HG03097 (cell line): Measurements from ENCODE around the gene SFRP4.
"Not testable (repeated sequence)": the region's sequence is repeated elsewhere in the genome, so short reads cannot be mapped to it uniquely, and the experiment has no call there.

Experiments
- ATAC-seq: cut with Tn5 transposase; IDR thresholded peaks from one replicate; pipeline ENCODE4 v1.9.1; 2021; ENCODE audit not compliant: unreplicated experiment, low FRiP score

Gene SFRP4

GRCh38 chr7:37916673-37917660, at the start of gene SFRP4:
SFRP4 (minus strand) TSS chr7:37916817; CDS start chr7:37916537, 280 bp downstream.
- no peak for ATAC-seq

DNA sequence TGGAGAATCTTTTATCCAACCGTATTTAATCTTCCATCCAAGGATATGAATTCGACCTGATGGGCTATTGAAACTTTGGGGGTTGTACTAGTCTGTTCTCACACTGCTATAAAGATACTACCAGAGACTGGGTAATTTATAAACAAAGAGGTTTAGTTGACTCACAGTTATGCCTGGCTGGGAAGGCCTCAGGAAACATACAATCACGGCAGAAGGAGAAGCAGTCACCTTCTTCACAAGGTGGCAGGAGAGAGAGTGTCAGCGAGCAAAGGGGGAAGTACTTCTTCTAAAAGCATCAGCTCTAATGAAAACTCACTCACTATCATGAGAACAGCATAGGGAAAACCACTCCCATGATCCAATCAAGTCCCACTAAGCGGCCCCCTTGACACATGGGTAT, 47.6 kb upstream of the SFRP4 start:
- ATAC-seq = no peak

- ATAC-seq = no peak
Measured at GRCh38 chr7:37961251-37961650, 44.6 kb upstream of the SFRP4 start.

DNA sequence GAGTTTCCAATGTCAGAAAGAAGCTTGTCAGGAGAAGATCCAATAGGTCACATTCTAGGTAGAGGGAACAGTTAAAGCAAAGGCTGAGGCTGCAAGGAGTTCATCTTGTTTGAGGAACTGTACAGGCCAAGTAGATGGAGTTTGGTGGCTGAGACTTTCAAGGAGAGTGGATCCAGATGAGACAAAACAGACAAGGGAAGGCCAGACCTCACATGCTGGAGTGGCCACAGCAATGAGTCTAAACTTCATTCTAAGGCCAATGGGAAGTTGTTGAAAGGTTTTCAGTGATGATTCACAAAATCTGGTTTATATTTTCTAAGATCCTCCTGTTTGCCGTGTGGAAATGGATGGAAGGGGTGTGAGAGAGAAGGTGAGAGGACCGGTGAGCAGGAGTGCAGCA, 43.9 kb upstream of the SFRP4 start:
- ATAC-seq = no peak

- no peak for ATAC-seq
Measured at GRCh38 chr7:37957221-37957970, 40.8 kb upstream of the SFRP4 start.

DNA sequence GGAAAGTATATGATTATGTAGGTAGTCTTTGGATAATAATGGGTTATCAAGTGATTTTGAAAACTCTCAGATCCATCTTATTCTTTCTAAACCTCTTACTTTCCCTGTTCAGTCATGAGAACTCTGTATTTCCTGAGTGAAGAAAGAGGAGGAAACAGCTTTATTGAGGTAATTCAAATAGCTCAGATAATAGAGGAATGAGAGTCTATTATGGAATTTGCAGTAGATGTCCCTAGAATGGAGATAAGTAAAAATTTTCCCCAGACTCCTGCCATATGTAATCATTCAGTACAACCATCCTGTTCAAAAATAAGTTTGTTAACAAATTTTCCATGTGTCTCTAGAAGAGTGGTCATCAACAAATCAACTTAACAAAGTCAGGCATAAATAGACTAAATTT, 40.2 kb upstream of the SFRP4 start:
- no peak for ATAC-seq

DNA sequence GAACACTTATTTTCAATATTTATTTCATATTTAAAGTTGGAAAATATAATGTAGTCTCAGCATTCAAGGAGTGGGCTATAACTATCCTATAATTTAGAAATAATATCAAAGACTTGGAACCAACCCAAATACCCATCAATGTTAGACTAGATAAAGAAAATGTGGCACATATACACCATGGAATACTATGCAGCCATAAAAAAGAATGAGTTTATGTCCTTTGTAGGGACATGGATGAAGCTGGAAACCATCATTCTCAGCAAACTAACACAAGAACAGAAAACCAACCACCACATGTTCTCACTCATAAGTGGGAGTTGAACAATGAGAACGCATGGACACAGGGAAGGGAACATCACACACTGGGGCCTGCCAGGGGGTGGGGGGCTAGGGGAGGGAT, 37.6 kb upstream of the SFRP4 start:
- ATAC-seq = not testable (repeated sequence)

DNA sequence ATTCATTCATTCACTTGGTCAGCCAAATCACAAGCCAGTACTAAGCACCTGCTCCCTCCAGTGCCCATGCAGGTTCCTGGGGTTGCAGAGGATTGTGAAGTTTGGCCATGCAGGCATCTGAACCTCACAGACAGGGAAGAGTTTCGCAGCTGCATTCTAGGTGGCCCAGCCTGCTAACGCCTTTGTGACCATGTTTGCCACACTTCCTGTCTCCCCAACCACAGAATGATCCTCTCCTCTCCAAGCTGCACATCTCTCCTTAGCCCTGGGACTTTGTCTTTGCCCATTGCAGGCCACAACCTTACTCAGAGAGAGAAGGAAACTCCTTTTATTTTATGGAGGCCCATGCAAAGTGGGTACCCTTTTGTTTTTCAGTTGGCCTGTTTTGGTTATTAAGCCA, 35.6 kb upstream of the SFRP4 start:
- ATAC-seq = no peak

- ATAC-seq = no peak
Measured at GRCh38 chr7:37947941-37948210, 31.3 kb upstream of the SFRP4 start.

DNA sequence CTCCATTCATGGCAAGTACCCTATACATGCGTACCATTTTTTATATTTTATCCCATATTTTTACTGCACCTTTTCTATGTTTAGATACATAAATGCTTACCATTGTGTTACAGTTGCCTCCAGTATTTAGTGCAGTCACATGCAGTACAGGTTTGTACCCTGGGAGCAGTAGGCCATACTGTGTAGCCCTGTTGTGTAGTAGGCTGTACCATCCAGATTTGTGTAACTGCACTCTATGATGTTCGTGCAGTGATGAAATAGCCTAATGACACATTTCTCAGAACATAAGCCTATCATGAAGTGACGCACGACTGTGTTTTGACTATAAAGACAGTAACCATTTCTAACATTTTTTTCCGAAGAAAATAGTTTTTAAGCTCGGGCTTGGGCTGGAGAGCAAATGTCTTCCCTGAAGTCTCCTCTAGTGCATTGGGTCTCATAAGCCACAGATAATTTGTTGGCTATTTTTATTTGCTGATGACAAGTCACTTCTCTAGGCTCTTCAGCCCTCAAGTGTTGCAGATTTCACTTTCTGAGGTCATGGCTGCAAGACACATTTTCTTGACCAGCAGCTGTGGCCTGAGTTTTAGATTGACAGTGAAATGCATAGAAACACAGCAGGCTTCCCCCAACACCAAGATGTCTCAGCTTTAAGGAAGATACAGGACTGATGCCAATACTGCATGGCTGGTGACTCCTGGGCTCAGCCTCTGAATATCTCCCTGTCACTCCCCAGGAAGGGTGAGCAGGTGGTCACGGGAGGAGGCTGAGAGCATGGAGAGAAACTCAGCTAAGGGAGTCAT, 30.7 kb upstream of the SFRP4 start:
- ATAC-seq = no peak

- no peak for ATAC-seq
Measured at GRCh38 chr7:37945336-37945735, 28.7 kb upstream of the SFRP4 start.

DNA sequence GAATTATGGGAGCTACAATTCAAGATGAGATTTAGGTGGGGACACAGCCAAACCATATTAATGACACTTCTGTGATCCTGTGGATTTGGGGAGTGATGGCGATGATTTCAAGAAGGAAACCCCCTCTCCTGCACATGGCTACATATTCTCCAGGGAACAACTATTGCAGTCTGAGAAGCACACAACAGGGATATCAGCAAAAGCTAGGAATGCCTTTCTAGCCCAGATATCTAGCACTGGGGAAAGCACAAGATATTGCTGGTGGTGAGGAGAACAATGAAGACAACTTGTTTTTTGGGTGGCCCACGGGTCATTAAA, 28.1 kb upstream of the SFRP4 start:
- ATAC-seq = no peak

DNA sequence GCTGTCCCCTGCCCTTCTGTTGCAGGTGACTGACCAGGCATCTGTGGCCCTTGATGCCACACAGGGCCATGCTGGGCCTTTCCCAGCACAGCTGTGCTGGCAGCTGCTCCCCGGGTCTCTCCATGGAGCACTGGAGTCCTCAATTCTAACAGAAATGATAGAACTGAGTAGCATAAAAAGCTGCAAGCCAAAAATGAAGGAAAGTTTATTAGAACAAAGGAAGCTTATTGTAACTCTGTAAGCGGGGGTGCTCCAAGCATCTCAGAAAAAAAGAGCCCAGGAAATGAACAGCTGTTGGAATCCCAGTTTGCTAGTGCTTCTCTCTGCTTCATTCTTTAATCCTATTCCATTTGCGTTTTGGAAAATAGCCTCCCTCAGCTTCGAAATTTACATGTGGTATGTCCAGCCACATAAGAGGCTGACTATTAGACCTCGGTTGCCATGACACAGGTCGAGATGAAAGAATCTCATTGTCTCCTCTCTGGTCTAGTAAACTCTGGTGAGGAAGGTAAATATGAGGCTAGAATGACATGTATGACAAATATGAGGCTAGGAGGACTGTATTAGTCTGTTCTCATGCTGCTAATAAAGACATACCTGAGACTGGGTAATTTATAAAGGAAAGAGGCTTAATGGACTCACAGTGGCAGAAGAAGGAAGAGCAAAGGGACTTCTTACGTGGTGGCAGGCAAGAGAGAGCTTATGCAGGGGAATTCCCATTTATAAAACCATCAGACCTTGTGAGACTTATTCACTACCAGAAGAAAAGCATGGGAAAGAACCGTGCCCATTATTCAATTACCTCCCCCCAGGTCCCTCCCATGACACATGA, 27.5 kb upstream of the SFRP4 start:
- ATAC-seq = no peak

DNA sequence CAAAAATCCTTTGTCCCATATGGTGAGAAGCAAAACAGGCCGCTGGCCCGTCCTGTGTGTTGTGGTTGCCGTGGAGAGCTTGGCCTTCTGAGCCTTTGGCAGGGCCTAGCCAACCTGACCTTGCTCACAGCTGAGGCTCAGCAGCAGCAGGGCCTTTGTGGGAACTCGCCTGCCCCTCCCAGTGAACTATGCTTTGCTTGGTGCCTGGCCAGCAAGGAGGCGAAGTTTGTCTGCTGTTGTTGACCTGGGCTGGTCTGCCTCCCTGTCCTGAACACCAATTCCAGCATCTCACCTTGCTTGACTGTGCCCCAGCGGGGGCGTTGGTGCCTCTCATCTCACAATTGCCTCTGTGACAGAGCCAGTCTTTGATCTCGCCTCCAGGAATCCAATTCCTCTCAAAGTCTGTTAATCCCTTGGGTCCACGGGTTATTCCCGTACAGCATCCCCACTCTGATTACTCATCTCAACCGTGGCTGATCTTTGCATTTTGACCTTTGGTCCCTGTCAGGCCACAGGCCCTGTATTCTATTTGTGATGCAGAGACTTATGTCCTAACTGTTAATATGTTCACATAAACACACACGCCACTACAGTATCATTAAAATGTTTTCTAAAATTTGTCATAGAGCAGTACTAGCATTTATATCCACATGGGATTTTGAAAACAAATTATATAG, 26.5 kb upstream of the SFRP4 start:
- no peak for ATAC-seq

DNA sequence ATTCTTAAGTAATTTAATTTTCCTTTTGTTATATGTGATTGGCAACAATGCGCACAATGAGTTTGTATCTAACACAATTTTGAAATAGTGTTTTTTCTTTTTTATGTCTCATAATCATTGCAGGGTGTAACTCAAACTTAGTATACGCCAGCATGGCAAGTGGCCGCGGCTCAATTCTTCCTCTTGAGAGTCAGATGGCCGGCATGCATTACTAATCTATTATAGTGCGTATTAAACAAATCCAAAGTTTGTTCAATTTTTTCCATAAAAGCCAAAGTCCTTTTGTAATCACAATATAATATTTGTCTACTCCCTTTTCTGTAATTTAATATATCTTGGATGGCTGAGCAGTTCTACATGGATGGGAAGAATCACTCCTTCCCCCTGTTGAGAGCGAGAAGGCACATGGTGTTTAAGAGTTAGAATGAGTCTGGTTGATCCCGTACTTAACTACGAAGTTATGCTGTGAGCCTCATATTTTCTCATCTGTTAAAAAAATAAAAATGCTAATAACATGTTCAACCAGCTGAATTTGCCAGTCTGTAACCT, 16.5 kb upstream of the SFRP4 start:
- no peak for ATAC-seq

GRCh38 chr7:37932543-37932942, 15.9 kb upstream of the SFRP4 start:
- no peak for ATAC-seq

DNA sequence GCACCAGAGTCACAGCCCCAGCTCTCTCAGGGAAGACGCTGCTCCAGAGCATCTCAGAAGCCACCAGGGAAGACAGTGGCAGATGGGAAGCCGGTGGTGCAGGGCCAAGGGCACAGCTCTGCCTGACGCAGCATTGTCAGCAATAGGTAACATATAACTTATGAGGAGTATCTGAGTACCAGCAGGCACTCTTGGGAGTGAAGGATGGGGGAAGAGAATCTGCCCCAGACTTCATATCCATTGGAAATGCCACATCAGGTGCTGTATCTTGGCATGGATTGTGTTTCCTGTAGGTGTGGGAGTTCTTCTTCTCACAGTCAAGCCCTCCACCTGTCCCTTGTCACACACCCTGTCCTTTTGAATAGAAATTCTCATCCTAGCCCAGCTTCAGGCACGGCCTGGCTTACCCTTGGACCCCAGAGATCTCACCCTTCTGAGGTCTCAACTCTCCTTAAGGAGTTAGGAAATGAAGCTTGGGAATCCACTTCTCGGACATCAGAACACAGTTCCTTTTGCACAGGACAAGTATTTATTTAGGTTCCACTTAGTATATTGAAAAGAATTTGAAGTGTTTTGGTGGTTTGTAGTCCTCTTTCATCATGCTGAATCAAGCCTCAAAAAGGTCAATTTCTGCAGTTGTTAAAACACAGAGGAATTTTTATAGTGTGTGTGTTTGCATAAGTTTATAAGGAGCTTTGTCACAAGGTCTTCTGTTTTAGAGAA, 13.8 kb upstream of the SFRP4 start:
- ATAC-seq = no peak

GRCh38 chr7:37928878-37929277, 12.3 kb upstream of the SFRP4 start:
- no peak for ATAC-seq
